ENCODE results near the gene NMUR1.

Gene NMUR1

DNA sequence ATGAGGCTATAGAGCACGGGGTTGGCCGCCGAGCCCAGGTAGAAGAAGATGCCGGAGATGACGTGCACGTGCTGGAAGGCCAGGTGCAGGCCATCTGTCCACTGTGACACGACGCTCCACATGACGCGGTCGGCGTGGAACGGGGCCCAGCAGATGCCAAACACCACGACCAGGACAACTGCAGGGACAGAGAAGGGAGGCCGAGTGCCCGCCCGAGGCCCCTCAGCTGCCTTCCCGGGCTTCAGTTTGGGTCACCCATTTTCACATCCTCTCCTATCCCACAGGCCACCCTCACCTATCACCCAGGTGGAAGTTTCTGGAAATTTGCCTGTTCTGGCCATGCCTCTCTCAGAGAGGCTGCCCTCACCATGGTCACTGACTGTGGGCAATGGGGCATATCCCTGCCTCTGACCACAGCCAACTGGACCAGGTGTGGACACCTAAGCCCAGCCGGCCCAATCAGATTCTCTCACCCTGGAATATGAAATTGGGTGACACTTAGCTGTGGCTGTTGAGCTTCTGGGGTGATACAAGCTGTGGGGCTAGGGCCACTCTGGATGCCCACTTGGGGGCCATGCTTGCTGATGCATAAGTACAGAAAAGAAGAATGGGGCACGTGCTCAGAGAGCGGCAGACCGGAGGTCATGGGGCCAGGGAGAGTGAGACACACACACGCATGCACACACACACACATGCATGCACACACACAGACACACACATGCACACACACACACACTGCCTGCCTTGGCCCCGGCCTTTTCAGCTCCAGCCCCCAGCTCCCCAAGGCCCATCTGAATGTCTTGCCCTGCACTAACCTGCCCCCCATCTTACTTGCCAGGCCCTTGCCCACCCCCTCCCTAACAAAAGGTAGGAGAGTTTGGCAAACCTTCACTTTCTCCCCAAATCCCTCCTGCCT, 4.7 kb downstream of the NMUR1 start:
- no peak for DNase-seq (ENCODE audit: low spot score)

DNA sequence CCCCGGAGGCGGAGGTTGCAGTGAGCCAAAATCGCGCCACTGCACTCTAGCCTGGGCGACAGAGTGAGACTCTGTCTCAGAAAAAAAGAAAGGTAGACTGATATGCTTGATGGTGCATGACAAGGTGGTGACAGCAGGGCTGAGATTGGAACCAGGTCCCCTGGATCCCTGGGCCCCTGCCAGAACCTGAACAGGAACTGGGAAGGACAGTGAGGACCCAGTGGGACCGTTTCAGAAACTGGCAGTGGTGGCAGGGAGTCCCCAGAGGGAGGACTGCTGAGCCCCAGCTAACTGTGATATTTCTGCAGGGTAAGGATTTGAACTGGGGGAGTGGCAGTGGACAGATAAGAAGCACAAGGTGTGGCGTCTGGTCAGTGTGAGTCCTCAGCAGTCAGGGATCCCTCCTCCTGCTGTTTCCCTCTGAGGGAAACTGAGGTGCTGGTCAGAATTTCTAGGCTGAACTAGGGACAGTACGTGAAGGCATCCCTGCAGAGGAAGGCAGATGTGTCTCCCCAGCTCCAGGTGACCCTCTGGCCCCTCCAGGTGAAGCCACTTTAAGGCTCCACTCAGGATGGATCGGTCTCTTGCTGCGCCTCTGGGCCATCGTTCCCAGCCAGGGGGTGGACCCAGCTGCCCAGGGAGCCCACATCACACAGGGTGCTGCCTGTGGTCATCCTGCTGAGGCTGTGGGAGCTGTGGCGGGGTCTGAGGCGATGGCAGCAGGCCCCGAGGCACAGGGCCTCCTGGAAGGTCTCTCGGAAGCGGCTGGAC, 5.6 kb downstream of the NMUR1 start:
- no peak for DNase-seq (ENCODE audit: low spot score)

DNA sequence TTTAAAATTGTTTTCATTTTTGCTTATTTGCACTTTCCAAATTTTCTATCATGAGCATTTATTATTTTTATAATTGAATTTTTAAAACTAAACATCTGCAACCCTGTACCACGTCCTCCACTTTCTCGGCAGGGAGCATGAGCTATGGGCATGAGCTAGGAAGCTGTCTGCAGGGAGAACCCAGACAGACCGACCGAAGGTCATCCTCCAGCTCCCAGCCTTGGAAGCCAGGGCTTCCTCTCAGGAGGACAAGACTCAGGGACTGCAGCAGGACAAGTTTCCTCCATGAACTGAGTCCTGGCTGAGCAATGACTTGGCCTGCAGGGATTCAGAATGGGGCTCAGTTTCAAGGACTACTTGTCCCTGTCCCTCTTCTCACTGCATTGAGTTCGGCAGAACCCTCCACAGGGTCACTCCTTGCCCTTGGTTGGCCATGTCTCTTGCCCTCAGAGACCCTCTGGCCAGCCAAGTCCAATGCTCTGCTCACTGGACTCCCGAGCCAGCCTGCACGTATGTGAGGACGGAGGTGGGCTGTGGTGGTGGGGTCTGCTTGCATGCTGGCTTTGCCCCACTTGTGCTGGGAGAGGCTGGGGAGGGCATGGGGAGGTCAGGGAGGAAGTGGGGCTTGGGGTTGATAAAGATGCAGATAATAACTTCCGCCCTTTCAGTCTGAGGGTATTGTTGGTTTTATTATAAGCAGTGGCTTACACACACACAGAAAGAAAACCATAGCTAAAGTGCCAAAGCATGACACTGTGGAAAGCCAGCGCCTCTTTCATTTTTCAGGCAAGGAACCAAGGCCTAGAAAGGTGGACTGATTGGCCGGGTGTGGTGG, 6.6 kb downstream of the NMUR1 start:
- no peak for DNase-seq (ENCODE audit: low spot score)

DNA sequence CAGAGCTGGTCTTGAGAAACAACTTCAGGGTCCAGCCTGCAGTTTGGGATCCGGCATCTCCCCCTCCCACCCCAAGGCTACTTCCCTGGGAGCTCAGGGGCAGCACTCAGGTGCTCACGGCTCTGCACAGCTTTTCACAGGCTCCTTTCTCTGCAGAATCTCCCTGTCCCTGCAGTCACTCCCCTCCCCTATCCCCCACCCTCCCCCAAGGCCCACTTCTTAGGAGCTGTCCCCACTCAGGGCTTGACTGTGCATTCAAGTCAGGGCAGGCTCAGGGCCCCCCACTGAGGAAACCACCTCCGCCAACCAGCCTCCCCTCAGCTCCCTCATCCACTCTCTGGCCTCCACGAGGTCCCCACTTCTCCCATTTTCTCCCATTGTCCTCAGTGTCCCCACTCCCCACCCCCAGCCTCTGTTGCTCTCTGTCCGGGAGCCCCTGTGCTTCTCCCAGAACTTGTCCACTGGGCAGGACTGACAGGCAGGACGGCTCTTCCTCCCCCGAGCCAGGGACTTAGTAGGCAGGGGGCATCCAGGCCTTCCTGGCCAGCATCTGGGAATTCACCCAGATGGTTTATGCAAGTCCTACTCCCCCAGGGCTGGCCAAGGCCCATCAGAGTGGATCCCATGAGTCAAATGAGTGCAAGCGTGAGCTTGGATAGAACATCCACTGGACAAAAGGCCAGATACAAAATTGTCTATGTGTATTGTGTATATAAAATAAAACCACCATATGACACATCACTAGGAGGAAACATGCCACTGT, 7.6 kb downstream of the NMUR1 start:
- DNase-seq (ENCODE audit: low spot score): no peak

DNA sequence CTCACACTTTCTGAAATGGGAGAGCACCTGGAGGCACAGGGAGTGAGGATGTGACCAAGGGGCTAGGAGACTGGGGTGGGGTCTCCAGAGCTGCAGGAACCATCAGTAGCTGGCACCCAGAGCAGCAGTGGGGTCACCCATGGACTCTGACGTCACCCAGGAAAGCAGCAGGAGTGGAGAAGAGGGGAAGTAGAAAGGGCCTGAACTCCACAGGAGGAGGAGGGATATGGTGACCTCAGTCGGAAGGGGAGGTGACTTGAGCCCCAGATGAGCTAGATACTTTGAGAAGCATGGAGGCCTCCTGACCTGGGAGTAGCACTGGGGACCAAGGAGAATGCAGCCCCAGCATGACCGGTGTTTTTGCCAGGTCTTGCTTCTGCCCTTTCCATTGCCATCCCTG, 8.8 kb downstream of the NMUR1 start:
- no peak for DNase-seq (ENCODE audit: low spot score)

DNA sequence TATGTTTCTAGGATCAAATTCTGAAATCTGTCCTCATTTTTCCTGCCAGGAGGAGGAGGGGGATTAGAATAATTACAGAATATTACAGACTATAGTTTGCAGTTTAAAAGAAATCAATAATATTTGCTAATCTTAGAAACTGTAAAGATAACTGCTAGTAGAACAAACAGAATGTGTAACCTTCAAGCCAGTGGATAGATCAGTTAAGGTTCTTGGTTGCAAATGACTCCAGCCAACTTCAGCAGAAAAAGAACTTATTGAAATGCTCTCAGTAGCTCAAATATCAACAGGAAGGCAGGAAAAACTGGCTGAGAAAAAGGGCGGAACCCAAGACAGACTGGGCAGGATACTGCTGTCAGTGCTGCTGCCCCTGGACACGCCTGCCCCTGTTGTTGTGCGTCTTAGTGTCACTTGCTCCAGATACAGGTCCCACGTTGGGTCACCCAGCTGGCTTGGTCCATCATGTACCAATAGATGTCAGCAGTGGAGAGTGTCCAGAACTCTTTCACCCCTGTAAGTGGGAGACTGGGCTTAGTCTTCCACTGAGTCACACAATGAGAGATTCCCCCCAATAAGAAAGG, 10.2 kb downstream of the NMUR1 start:
- DNase-seq (ENCODE audit: low spot score): no peak

DNA sequence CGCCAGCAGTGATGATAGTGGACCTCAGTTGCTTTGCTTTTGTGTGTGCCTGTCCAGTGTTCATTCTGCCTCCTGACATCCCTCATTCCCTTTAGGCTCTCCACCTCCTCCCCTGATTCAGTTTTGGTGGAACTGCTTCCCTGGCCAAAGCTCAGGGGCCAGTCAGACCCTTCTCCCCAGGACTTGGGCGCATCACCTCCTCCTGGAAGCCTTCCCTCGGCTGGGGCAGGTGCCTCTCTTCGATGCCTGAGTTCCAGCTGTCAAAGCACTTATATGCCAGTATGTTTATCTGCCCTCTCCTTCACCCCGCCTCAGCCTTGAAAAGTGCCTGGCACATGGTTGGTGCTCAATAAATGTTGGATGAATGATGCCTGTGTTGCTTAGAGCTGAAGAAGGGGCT, 11.5 kb downstream of the NMUR1 start:
- DNase-seq (ENCODE audit: low spot score): no peak

DNA sequence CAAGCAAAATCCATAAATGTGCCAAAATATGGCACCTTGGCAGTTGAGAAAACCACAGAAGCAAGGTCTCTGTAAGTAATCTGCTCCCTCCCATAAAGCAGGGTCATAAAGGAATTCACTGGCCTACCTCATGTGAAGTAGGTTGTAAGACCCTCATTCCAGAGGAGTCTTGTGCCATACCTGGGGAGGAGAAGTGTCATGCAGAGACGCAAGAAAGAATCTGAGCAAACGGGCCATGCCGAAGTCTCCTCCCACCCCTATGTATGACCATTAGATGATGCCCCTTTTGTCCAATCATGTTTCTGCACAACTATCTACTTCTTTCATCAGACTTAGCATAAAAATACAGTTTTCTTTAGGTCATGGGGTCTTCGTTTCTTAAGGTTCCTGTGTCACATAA, 14.6 kb downstream of the NMUR1 start:
- no peak for DNase-seq (ENCODE audit: low spot score)

DNA sequence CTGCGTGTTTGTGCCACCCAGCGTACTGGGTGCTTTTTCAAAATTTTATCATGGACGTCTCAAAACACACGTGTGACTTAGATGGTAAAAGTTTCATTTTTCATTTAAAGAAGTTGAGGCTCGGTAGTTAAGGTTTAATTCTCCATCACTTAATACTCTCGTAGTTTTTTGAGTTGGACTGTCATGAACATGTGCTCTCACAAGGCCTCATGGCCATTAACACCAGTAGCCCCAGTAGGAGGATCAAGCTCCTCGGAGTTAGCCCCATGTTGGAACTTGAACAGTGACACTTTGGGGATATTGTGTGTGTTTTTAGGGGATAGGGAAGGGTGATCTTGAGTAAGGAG, 15.3 kb downstream of the NMUR1 start:
- DNase-seq (ENCODE audit: low spot score): no peak

DNA sequence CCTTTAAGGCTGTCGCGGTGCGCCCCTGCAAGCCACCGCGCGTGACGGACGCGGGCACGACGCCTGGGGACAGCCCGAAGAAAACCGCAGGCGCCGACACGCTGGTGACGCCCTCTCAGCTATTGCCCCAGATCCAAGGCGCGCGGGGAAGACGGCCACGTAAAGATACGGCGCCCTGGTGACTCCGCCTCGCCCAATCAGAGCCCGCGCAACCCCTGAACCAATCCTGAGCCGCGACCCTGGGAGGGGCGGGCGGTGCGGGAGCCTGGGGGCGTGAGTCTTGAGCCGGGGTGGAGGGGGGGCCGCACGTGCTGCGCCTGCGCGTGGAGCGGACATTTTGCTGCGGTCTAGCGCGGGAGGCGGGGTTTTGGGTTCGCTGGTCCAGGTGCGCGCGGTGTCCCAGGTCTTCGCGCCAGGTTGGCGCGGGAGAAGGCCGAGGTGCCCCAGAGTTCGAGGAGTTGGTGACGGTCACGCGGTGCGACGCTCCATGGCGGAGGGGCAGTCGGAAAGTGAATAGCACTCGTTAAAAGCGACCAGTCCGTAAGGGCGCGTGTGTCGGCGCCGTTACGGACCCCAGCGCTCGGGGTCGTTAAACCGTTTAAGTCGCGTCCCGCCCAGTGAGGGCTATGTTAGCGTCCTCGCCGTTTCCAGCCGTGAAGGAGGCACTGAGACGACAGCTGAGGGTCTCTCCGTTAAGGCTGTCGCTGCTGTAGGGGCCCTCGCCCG, 15.9 kb downstream of the NMUR1 start:
- DNase-seq (ENCODE audit: low spot score): peak; percentile 99

DNA sequence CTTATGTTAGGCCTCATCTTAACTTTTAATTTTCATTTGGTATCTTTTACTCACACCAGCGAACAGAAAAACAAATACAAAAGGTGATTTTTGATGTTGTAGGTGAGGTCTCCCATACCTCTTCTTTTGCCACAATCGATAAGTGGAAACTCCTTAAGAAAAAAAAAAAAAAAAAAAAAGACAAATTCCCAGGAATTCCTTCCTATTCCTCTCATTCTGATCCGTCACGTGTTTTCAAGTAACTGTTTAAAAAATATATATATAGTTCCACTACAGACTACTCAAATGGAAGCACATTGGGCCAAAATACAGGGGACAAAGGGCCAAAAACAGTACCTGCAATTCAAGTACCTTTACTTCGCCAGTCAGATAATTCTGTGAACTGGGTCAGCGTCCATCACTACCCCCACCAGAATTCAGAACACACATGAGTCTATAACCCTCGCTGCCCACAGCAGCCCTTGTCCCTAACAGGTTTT, 16.5 kb downstream of the NMUR1 start:
- DNase-seq (ENCODE audit: low spot score): no peak

DNA sequence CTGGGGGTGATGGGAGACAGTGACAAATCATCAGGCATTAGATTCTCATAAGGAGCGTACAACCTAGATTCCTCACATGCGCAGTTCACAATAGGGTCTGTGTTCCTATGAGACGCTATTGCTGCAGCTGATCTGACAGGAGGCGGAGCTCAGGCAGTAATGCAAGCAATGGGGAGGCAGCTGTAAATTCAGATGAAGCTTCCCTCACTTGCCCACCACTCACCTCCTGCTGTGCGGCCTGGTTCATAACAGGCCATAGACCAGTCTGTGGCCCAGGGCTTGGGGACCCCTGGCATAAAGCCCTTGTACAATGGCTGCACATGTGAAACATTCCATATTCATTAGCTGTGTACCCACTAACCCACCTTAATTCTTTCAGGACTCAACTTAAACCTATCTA, 18.0 kb downstream of the NMUR1 start:
- no peak for DNase-seq (ENCODE audit: low spot score)

DNA sequence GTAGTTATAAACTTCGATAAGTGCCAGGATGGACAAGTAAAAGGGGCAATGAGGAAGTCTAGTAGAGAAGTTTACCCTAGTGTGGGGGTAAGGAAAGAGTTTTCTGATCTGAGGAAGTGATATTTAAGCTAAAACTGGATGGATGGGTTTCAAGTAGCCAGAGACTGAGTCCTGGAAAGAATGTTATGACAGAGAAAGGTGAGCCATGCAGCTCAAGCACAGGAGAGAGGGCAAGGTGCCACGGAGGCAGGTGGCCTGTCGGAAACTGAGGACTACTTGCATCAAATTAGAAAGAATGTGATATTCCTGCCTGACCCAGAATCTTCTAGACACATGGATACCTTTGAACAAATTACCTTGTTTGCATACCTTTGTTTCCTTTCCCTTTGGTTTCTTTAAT, 26.5 kb downstream of the NMUR1 start:
- no peak for DNase-seq (ENCODE audit: low spot score)

DNA sequence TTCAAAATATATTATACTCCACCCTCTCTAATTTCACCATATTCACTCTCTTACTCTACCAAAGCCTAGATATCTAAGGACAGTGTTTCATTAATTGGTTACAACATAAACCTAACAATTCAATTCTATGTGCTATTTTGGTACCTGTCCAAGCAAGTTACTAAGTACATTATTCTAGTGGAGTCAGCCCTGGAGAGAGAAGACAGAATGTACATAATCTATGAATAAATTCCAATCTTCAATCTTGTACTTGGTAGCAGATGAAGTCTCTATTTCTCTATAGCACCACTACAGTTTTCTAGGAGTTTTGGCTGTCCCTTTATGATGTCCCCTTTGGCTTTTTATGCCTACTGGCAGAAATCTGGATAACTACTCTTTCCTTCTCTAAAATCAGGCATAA, 27.6 kb downstream of the NMUR1 start:
- DNase-seq (ENCODE audit: low spot score): no peak

DNA sequence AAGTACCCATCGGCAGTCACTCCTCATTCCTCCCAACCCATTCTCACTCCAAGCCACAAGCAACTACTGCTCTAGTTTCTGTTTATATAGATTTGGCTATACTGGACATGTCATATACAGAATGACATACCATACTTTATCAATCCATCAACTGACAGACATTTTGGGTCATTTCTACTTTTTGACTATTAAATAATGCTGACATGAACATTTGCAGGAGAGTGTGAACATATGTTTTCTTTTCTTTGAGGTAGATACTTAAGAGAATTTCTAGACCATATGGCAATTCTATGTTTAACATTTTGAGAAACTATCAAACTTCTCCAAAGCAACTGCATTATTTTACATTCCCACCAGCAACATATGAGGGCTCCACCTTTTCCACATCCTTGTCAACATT, 32.6 kb downstream of the NMUR1 start:
- DNase-seq (ENCODE audit: low spot score): no peak

DNA sequence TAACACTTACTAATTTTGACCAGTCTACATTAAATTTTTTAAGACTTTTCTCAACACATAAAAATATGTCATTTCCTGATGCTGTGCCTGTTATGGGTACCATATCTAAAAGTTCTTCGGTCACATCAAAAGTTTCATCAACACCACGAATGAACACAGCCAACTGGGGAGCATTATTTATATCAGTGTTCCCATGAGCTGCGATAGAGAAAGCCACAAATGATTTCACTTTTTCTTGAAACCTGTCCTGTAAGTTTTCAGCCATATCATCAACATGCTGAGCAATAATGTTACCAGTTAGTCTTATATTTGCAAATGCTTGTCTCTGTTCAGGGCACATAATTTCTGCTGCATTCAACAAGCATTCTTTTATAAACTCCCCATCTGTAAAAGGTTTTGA, 35.6 kb downstream of the NMUR1 start:
- no peak for DNase-seq (ENCODE audit: low spot score)

DNA sequence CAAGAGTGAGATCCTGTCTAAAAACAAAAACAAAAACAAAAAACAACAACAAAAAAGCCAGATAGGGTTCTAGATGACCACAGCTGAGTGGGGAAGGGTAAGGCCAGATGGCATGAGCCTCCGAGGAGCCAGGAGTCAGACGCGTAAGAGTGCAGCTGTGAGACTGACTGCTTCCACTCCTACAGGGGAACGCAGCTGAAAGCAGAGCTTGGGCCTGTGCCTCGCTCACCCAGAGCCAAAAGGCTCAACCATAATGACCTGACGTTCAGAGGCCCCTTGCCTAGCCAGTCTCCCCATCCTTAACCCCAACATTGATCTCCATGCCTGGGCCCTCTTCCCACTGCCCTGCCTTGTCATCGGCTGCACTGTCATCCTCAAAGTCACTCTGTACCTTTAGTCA, 39.4 kb downstream of the NMUR1 start:
- no peak for DNase-seq (ENCODE audit: low spot score)

DNA sequence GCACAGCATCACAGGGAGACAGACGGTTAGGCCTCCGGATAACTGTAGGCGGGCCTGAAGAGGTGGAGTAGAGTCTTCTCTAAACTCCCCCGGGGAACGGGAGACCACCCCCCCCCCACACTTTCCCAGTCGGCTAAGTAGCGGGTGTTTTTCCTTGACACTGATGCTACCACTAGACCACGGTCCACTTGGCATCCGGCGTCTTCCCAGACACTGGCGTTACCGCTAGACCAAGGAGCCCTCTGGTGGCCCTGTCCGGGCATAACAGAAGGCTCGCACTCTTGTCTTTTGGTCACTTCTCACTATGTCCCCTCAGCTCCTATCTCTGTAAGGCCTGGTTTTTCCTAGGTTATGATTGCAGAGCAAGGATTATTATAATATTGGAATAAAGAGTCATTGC, 40.3 kb downstream of the NMUR1 start:
- DNase-seq (ENCODE audit: low spot score): no peak

DNA sequence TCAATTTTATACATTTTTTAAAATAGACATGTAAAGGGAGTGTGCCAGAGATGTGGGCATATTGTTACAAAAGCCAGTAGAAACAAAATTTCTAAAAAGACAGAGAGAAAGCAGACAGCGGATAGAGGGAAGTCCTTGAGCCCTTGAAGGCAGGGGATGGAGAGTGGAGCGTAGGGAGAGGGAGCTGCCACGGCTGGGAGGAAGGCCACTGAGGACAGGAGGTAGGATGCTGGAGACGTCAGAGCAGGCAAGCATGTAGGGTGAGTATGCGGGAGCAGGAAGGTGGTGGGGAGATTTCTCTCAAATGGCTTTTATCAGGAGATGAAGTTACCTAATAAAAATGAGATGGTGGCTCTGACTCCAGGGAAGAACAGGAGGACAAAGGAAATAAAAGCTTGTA, 41.9 kb downstream of the NMUR1 start:
- DNase-seq (ENCODE audit: low spot score): no peak

DNA sequence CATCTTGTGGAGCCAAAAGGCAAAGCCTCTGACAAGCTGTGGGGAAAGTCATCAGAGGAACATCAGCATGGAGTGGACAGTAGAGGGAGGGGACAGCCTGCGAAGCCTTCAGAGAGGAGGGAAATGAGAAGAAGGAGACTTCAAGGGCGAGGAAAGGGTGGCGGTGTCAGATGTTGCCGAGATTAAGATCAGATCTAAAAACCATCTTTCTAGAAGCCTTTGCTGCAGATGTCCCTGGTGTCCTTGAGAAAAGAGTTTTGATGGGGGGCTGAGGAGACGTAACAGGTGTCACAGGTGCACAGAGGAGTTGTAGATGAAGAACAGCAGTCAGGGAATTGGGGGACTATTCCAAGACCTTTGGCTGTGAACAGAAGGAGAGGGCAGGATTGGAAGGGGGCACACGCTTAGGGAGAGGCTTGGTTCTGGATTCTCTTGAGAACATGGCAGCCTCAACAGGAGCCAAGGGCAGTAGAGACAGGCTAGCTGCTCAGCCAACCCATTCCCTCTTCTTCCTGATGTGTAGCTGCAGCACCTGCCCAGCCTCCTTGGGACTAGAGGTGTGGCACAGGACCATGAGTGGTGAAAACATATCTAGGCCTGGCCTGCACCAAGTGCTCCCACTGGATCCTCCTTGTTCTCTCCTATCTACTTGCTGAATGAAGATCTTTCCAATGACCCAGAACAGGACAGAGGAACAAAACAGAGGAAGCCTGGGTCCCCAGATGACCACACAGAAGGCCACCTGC, 43.2 kb downstream of the NMUR1 start:
- DNase-seq (ENCODE audit: low spot score): no peak
